ENCODE measurements around the gene HBE1.

DNA sequence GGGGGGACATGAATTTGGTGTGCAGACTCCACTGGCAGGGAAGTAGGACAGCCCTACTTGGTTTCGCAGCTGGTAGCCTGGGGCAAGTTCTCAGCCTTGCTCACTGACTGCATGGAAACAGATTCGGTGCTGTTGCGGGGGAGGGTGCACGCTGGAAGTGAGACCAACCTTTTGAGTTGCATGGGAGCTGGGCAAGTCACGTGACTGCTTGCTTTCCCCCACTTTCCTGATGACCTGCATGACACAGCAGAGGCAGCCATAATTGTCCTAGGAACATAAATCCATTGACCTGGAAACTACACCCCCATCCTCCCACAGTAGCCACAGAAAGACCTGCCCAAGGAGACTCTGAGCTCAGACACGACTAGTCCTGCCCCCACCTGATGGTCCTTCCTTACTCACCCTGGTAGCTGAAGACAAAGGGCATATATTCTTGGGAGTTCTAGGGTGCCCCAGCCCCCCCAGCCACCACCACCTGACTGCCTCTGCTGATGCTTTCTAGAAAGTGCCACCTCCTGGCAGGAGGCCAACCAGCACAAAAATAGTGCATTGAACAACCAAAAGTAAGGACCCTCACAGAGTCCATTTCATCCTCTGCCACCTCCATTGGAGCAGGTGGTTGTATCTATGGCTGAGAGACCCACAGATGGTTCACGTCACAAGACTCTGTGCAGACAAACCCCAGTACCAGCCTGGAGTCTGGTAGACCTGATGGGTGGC lies 11.0 kb downstream of the HBE1 start:
- TF ChIP-seq, protein P1, sequence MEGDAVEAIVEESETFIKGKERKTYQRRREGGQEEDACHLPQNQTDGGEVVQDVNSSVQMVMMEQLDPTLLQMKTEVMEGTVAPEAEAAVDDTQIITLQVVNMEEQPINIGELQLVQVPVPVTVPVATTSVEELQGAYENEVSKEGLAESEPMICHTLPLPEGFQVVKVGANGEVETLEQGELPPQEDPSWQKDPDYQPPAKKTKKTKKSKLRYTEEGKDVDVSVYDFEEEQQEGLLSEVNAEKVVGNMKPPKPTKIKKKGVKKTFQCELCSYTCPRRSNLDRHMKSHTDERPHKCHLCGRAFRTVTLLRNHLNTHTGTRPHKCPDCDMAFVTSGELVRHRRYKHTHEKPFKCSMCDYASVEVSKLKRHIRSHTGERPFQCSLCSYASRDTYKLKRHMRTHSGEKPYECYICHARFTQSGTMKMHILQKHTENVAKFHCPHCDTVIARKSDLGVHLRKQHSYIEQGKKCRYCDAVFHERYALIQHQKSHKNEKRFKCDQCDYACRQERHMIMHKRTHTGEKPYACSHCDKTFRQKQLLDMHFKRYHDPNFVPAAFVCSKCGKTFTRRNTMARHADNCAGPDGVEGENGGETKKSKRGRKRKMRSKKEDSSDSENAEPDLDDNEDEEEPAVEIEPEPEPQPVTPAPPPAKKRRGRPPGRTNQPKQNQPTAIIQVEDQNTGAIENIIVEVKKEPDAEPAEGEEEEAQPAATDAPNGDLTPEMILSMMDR (IDR thresholded peaks at IDR 0.05) = no peak
- TF ChIP-seq POLR2AphosphoS5 (IDR thresholded peaks at IDR 0.05) (no peak), POLR2A (IDR thresholded peaks at IDR 0.05; ENCODE audit: low read depth) (no peak), EP300 (IDR thresholded peaks at IDR 0.05) (no peak)
